CD4-positive, alpha-beta T cell (primary cell): ENCODE results near the gene LYSMD3. TPM values are rescaled to one million over a fixed set of nuclear protein-coding genes. Genes with fewer than 3 reads are reported as not detected.

ENCODE experiments used
- ATAC-seq: fragments of 200-7000 bp; cut with Tn5 transposase; one replicate; pipeline ENCODE4 v1.10.0; 2022; ENCODE audit warnings: mild to moderate bottlenecking; ENCODE audit not compliant: poor library complexity
- CTCF ChIA-PET: fragments of 350-600 bp; sonication (Branson Sonifier 250); formaldehyde crosslinking; loops from one replicate; lab custom pipeline; 2021; ENCODE audit warnings: antibody characterized with exemption, inconsistent platforms; lab: Charles Lee
- POLR2A ChIA-PET: fragments of 350-600 bp; sonication (Branson Sonifier 250); formaldehyde crosslinking; loops from one replicate; lab custom pipeline; 2021; ENCODE audit warnings: antibody characterized with exemption, inconsistent platforms; lab: Charles Lee
- DNase-seq, 14 experiments: peaks; one replicate each; pipeline ENCODE4 v3.0.0-alpha.2; 2013 to 2020; ENCODE audit warnings: mixed read lengths in 2 of 14
- H3K27ac ChIP-seq, 2 donors: one replicate each; pipeline versions ENCODE4 v1.5.1 to v1.7.0; 2013; ENCODE audit warnings: low read length in 2 of 2, low read depth in 1 of 2, mild to moderate bottlenecking in 1 of 2
- H3K27me3 ChIP-seq, 2 experiments: 1 replicate in 1 of 2; 2 replicates in 1 of 2; pipeline versions ENCODE4 v1.6.1 to v1.7.0; 2013; ENCODE audit warnings: low read length in 2 of 2, control low read depth in 1 of 2, mild to moderate bottlenecking in 1 of 2, moderate library complexity in 1 of 2; ENCODE audit not compliant: insufficient read depth in 2 of 2, control insufficient read depth in 1 of 2
- H3K36me3 ChIP-seq: one replicate; pipeline ENCODE4 v1.6.1; 2013; ENCODE audit warnings: low read length, control low read depth; ENCODE audit not compliant: insufficient read depth
- H3K4me1 ChIP-seq: one replicate; pipeline ENCODE4 v1.6.1; 2013; ENCODE audit warnings: low read length, control low read depth; ENCODE audit not compliant: insufficient read depth
- H3K4me3 ChIP-seq: one replicate; pipeline ENCODE4 v1.5.1; 2013; ENCODE audit warnings: mild to moderate bottlenecking, low read length, moderate library complexity
- H3K9me3 ChIP-seq, 2 experiments: 1 replicate in 1 of 2; 2 replicates in 1 of 2; pipeline versions ENCODE4 v1.6.1 to v1.7.0; 2013; ENCODE audit warnings: low read length in 2 of 2, mild to moderate bottlenecking in 2 of 2, control low read depth in 1 of 2, moderate library complexity in 1 of 2; ENCODE audit not compliant: control insufficient read depth in 1 of 2, insufficient read depth in 1 of 2
- H3K27ac Mint-ChIP-seq: one replicate; pipeline ENCODE4 v1.8.0; 2020; ENCODE audit warnings: mixed read lengths
- H3K27me3 Mint-ChIP-seq: one replicate; pipeline ENCODE4 v1.8.0; 2021; ENCODE audit warnings: mixed read lengths
- H3K36me3 Mint-ChIP-seq: one replicate; pipeline ENCODE4 v1.8.0; 2021; ENCODE audit warnings: low read depth, mixed read lengths
- H3K4me1 Mint-ChIP-seq: one replicate; pipeline ENCODE4 v1.8.0; 2021; ENCODE audit warnings: low read depth, mixed read lengths
- H3K4me3 Mint-ChIP-seq: one replicate; pipeline ENCODE4 v1.8.0; 2020; ENCODE audit warnings: mild to moderate bottlenecking, mixed read lengths
- H3K9me3 Mint-ChIP-seq: one replicate; pipeline ENCODE4 v1.8.0; 2020; ENCODE audit warnings: mixed read lengths
- intact Hi-C, 2 experiments: fragments of 100-400 bp; cut with DNase I in 1 of 2; cut with micrococcal nuclease in 1 of 2; formaldehyde crosslinking; loops; one replicate each; pipeline versions ENCODE4 v1.15.1 to v1.9.0; 2023 to 2025; cut with DNase I, micrococcal nuclease
- total RNA-seq, 174 experiments: library from RNA in 2 of 174; stranded (reverse) in 2 of 174; gene quantifications; one replicate each; pipeline ENCODE4 v1.2.3 and lab custom pipeline; 2021 to 2026
- TF ChIP-seq, protein P1 (sequence below): fragments of 200-600 bp; IDR thresholded peaks from one replicate; pipeline ENCODE4 v1.8.0; 2022; ENCODE audit warnings: antibody characterized with exemption, mild to moderate bottlenecking

LYSMD3 gene
- total RNA-seq, 2 experiments from 2014 or later = 27.6 to 32.8 TPM

DNA sequence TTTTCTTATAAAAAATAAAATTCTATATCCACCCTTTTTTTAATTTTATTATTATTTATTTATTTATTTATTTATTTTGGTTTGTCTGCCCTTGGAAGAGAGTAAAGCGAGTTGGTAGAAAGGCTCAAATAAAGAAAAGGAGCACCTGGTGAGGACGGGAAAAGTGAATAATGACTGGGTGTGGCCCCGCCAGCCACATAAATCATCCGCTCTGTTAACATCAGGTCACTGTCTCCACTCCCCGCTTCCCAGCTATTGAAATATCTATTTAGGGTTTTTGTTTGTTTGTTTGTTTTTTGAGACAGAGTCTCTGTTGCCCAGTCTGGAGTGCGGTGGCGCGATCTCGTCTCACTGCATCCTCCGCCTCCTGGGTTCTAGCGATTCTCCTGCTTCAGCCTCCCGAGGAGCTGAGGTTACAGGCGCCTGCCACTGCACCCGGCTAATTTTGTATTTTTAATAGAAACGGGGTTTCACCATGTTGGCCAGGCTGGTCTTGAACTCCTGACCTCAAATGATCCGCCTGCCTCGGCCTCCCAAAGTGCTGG, 53.9 kb downstream of the LYSMD3 start:
- ATAC-seq (no peak), DNase-seq (peak in 1 of 14 experiments; percentile 11)
- Mint-ChIP-seq H3K4me3 (peak overlapping the region; percentile 100), H3K27ac (peak overlapping the region; percentile 92), H3K36me3 (peaks cover 27% of the 10 kb centered on the region), H3K4me1 (peaks cover 41% of the 10 kb centered on the region), H3K9me3 (no peaks in the 10 kb centered on the region), H3K27me3 (no peaks in the 10 kb centered on the region)
- no peak overlapping the region for H3K4me3 ChIP-seq
- intact Hi-C loops = loop anchor here in 1 of 2 experiments (1.0 to 5.0 kb wide), 3 partner anchors 35 to 902 kb away; partner anchors contain the start of gene LYSMD3
- peaks cover 19% of the 10 kb centered on the region for H3K4me1 ChIP-seq
- ChIA-PET POLR2A (interaction anchor here (1.0 to 3.5 kb wide), 7 partner anchors 9 to 903 kb away, joined by 3 to 90 read pairs (median 5); partner anchors contain the start of genes CETN3 and LYSMD3), CTCF (interaction anchor here (1.7 kb wide), 1 partner anchor 36 kb away, joined by 9 read pairs; no protein-coding TSS in a partner anchor)
- TF ChIP-seq, protein P1, sequence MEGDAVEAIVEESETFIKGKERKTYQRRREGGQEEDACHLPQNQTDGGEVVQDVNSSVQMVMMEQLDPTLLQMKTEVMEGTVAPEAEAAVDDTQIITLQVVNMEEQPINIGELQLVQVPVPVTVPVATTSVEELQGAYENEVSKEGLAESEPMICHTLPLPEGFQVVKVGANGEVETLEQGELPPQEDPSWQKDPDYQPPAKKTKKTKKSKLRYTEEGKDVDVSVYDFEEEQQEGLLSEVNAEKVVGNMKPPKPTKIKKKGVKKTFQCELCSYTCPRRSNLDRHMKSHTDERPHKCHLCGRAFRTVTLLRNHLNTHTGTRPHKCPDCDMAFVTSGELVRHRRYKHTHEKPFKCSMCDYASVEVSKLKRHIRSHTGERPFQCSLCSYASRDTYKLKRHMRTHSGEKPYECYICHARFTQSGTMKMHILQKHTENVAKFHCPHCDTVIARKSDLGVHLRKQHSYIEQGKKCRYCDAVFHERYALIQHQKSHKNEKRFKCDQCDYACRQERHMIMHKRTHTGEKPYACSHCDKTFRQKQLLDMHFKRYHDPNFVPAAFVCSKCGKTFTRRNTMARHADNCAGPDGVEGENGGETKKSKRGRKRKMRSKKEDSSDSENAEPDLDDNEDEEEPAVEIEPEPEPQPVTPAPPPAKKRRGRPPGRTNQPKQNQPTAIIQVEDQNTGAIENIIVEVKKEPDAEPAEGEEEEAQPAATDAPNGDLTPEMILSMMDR = no peak
- no peaks in the 10 kb centered on the region for H3K9me3 ChIP-seq
- H3K27ac ChIP-seq = no peak overlapping the region
- no peaks in the 10 kb centered on the region for H3K36me3 ChIP-seq
- H3K27me3 ChIP-seq = no peaks in the 10 kb centered on the region

DNA sequence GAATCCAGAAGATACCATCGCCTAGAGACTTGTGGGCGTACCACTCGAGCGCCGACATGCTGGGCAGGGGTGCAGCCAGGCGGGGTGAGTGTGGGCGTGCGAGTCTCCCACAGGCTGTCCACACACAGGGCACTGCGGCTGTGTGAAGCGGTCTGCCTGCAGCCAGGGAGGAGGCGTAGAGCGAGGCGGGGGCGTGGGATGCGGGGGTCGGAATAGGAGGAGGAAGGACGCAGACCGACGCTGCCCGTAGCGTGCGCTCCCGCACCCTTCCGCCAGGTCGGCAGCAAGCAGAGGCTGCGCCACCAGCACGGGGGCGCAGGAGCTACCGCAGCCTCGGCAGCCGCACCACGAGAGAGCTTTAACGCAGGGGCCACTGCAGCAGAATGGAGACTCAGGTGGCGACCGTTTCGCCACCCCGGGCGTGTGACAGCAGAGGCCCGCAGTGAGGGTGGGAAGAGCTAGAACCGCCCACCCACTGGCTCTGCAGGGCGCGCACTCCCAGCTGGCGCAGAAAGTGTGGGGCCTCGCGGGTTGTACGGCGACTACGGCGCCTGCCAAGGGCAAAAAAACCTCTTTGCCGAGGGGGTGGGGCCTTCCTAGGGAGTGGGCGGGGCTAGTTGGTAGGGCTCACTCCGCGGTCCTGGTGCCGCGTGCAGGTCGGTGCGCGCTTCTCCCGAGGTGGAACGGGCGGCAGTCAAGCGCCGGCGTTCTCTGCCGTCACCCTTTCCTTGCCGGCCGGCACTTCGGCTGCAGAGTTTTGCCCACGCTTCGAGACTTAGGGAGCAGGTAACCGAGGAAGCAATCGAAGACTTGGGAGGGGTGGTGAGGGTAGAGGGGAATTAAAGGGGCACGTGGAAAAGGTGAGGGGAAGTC, 54.9 kb downstream of the LYSMD3 start, which contains the start of the genes MBLAC2 and POLR3G:
Gene MBLAC2 (minus strand): TSS at position 537 of the 873 bp plus-strand sequence. CDS start 479 bp downstream, at position 58.
Gene POLR3G (plus strand): TSS at position 630 of the 873 bp plus-strand sequence. CDS start 10,704 bp downstream, outside the sequence.
- H3K9me3 Mint-ChIP-seq = no peaks in the 10 kb centered on the region
- Histone ChIP-seq H3K4me1 (peaks cover 19% of the 10 kb centered on the region), H3K27ac (peak within 1 kb of the TSS; percentile 70 to 74), H3K27me3 (no peaks in the 10 kb centered on the region), H3K9me3 (no peaks in the 10 kb centered on the region), H3K4me3 (peak within 1 kb of the TSS; percentile 98), H3K36me3 (no peaks in the 10 kb centered on the region)
- ChIA-PET CTCF (interaction anchor here (0.8 to 1.7 kb wide), 6 partner anchors 35 to 1745 kb away, joined by 3 to 9 read pairs (median 4); partner anchors contain the start of genes CETN3 and LYSMD3), POLR2A (interaction anchor here (0.6 to 3.5 kb wide), 11 partner anchors 8 to 908 kb away, joined by 3 to 90 read pairs (median 5); partner anchors contain the start of genes ARRDC3, CETN3 and LYSMD3)
- TF ChIP-seq, protein P1 = peak; percentile 49
- intact Hi-C loops = loop anchor here (1.0 to 5.0 kb wide), 4 partner anchors 34 to 903 kb away; partner anchors contain the start of genes LYSMD3 (in 2 of the 2) and CETN3 (in 1 of the 2)
- H3K4me3 Mint-ChIP-seq = peak within 1 kb of the TSS; percentile 100
- no peaks in the 10 kb centered on the region for H3K27me3 Mint-ChIP-seq
- peaks cover 48% of the 10 kb centered on the region for H3K4me1 Mint-ChIP-seq
- peaks cover 37% of the 10 kb centered on the region for H3K36me3 Mint-ChIP-seq
- H3K27ac Mint-ChIP-seq = peak within 1 kb of the TSS; percentile 92
- ATAC-seq (peak; percentile 88), DNase-seq (peak; percentile 89 to 97 (median 93))
